Fibroblast of villous mesenchyme (primary cell): ENCODE measurements around the gene HELZ2. TPM values are rescaled to one million over a fixed set of nuclear protein-coding genes. Genes with fewer than 3 reads are reported as not detected.
A peak's percentile ranks its signal among the peaks of the same experiment; 100 is the strongest.

Experiments used
- DNase-seq: peaks from one replicate; pipeline ENCODE4 v3.0.0-alpha.2; 2010; ENCODE audit warnings: low read depth
- H3K4me3 ChIP-seq: 2 replicates; pipeline ENCODE4 v1.5.1; 2011; ENCODE audit warnings: low read depth, mild to moderate bottlenecking, low read length
- CTCF ChIP-seq: IDR thresholded peaks from 2 replicates; pipeline ENCODE4 v1.5.1; 2012; ENCODE audit warnings: low read depth, mild to moderate bottlenecking, low read length; ENCODE audit not compliant: insufficient read depth
- total RNA-seq: library from RNA; depleted of rRNA; stranded (reverse); fragments of >200 nt; gene quantifications from 2 replicates; pipeline ENCODE4 v1.2.3, GENCODE V29; 2012

HELZ2 gene
- total RNA-seq, 1 donor, result 46.6 TPM

- H3K4me3 ChIP-seq, result no peak overlapping the region
- TF ChIP-seq CTCF, result no peak
- DNase-seq, result no peak
These were observed 35.0 kb downstream of the HELZ2 start for GRCh38 chr20:63539092-63539430.

- no peak for DNase-seq
- no peak for TF ChIP-seq CTCF
- H3K4me3 ChIP-seq, result peak overlapping the region; percentile 47
These were observed 35.6 kb downstream of the HELZ2 start for GRCh38 chr20:63538204-63539091.

GRCh38 chr20:63537525-63538203, 36.4 kb downstream of the HELZ2 start:
- peak; percentile 96 for DNase-seq
- TF ChIP-seq CTCF, result peak; percentile 91
- H3K4me3 ChIP-seq, result peak overlapping the region; percentile 47

GRCh38 chr20:63536997-63537524, 37.0 kb downstream of the HELZ2 start, which contains the start of gene PTK6:
TSS of gene PTK6 (minus strand) at chr20:63537376. CDS start at chr20:63537314, 62 bp downstream.
- peak within 1 kb of the TSS; percentile 47 for H3K4me3 ChIP-seq
- no peak for TF ChIP-seq CTCF

GRCh38 chr20:63536241-63536977, 37.6 kb downstream of the HELZ2 start:
- no peak for TF ChIP-seq CTCF
- DNase-seq, result peak; percentile 42
- no peak overlapping the region for H3K4me3 ChIP-seq

More at GRCh38 chr20:63536997-63537524, 37.0 kb downstream of the HELZ2 start, which contains the start of gene PTK6:
- no peak for DNase-seq
